Measurements from ENCODE around the gene TREH. TPM values are rescaled to one million over a fixed set of nuclear protein-coding genes. Genes with fewer than 3 reads are reported as not detected.

The TREH gene
- total and polyA plus RNA-seq, 2 of the 8 experiments (the other 6 are each of a cell fraction or from before 2014, with no cell fraction given) = 0.03 TPM; not detected in 1

- no peak overlapping the region for H3K18ac ChIP-seq (ENCODE audit: extremely low read depth, low read length)
- H2BK120ac ChIP-seq (replicated peaks; ENCODE audit: low read depth, low read length) = no peak overlapping the region
- H3K36me3 ChIP-seq (ENCODE audit: control insufficient read depth in 2 of 4, insufficient read depth in 4 of 4, low read length in 3 of 4) = no peaks in the 10 kb centered on the region
- H4K91ac ChIP-seq (replicated peaks; ENCODE audit: insufficient read length, low read length) = no peak overlapping the region
- no peak overlapping the region for H3K4ac ChIP-seq (replicated peaks; ENCODE audit: insufficient read length, low read depth, low read length)
- 0 out of 2 replicates have a peak overlapping the region, but pooled peaks have one; percentile 72 for H2BK15ac ChIP-seq (ENCODE audit: low read length)
- CTCF ChIA-PET (ENCODE audit: partially characterized antibody) = interaction anchor here (0.8 to 4.0 kb wide), 11 partner anchors 7 to 206 kb away, joined by 3 to 23 read pairs (median 5); partner anchors contain the start of gene CXCR5
- no peak for FAIRE-seq
- no peaks in the 10 kb centered on the region for H3K23me2 ChIP-seq (ENCODE audit: low read depth, low read length)
- no peak overlapping the region for H2BK12ac ChIP-seq (ENCODE audit: low read depth, low read length)
- H2AK5ac ChIP-seq (ENCODE audit: low read depth, low read length) = no peak overlapping the region
- H2AFZ ChIP-seq (ENCODE audit: low read length) = no peak overlapping the region
- H2BK5ac ChIP-seq (ENCODE audit: low read depth, low read length) = no peak overlapping the region
- H2BK20ac ChIP-seq (ENCODE audit: low read length) = no peak overlapping the region
- H3K9me3 ChIP-seq (ENCODE audit: insufficient read depth in 2 of 2, low read depth in 1 of 2, low read length in 1 of 2) = peaks cover 9 to 12% of the 10 kb centered on the region in 2 experiments
- no peak overlapping the region for H4K8ac ChIP-seq (ENCODE audit: extremely low read depth, insufficient read depth, low read length)
- no peak overlapping the region for H3K4me2 ChIP-seq (ENCODE audit: insufficient read depth in 1 of 2, low read depth in 2 of 2, low read length in 2 of 2)
- no peaks in the 10 kb centered on the region for H3K79me1 ChIP-seq (ENCODE audit: low read depth, low read length)
- no peak overlapping the region for H3K14ac ChIP-seq (ENCODE audit: insufficient read length)
- DNase-seq (ENCODE audit: low read depth in 1 of 2, low spot score in 2 of 2) = no peak
- H4K5ac ChIP-seq (ENCODE audit: insufficient read length, low read depth, low read length) = no peak overlapping the region
- POLR2A ChIA-PET (ENCODE audit: partially characterized antibody) = interaction anchor here (1.1 kb wide), 1 partner anchor 74 kb away, joined by 3 read pairs; no protein-coding TSS in a partner anchor
- no peak overlapping the region for H3K23ac ChIP-seq (ENCODE audit: insufficient read length)
- no peak overlapping the region for H3K4me3 ChIP-seq (ENCODE audit: extremely low read depth in 1 of 4, insufficient read depth in 2 of 4, low read depth in 3 of 4, low read length in 4 of 4)
- no peaks in the 10 kb centered on the region for H3K79me2 ChIP-seq (ENCODE audit: control insufficient read depth in 1 of 2, insufficient read depth in 2 of 2, low read length in 2 of 2)
- H3K27me3 ChIP-seq (replicated peaks in 1 of 4; ENCODE audit: control insufficient read depth in 3 of 4, extremely low read depth in 1 of 4, insufficient read depth in 3 of 4, low read length in 3 of 4) = no peaks in the 10 kb centered on the region; a peak in 1 of 7 replicates
- H3K56ac ChIP-seq (replicated peaks; ENCODE audit: insufficient read length, low read depth, low read length) = no peak overlapping the region
- H4K20me1 ChIP-seq (replicated peaks in 1 of 2; ENCODE audit: control insufficient read depth in 1 of 2, insufficient read depth in 2 of 2, low read length in 2 of 2) = no peaks in the 10 kb centered on the region
- 98% methylated on average over 6 of the region's 6 CpGs; no CpG with 5 or more reads in 1 of the 2 experiments for WGBS, 2 experiments (ENCODE audit: extremely low coverage in 1 of 2, insufficient coverage in 1 of 2, insufficient read length in 1 of 2, insufficient replicate concordance in 2 of 2, low coverage in 1 of 2, low lambda C conversion rate in 2 of 2, missing lambda C conversion rate in 1 of 2)
- H3K9ac ChIP-seq (replicated peaks in 1 of 4; ENCODE audit: extremely low read depth in 1 of 4, low read depth in 3 of 4, low read length in 3 of 4) = no peak overlapping the region
- H3K4me1 ChIP-seq (replicated peaks in 1 of 4; ENCODE audit: control insufficient read depth in 3 of 4, insufficient read depth in 4 of 4, low read length in 3 of 4) = peaks cover 0 to 3% (median under 1%) of the 10 kb centered on the region in 4 experiments; a peak in 2 of 7 replicates
- TF ChIP-seq JUND (IDR thresholded peaks at IDR 0.05; ENCODE audit: low read length) (no peak), CBX5 (IDR thresholded peaks at IDR 0.05; ENCODE audit: low read depth, low read length) (no peak), KDM4A (IDR thresholded peaks at IDR 0.05; ENCODE audit: low read depth, low read length, severe bottlenecking) (no peak), TEAD4 (IDR thresholded peaks at IDR 0.05; ENCODE audit: low read depth, low read length) (no peak), MAFK (IDR thresholded peaks at IDR 0.05; ENCODE audit: low read depth, low read length) (no peak), CREB1 (IDR thresholded peaks at IDR 0.05) (no peak), RXRA (IDR thresholded peaks at IDR 0.05; ENCODE audit: insufficient read depth, low read depth, low read length) (no peak), RAD21 (IDR thresholded peaks at IDR 0.05 in 1 of 2, conservative IDR thresholded peaks at IDR 0.05 in 1 of 2; ENCODE audit: low read depth in 2 of 2, low read length in 2 of 2) (no peak), BRCA1 (IDR thresholded peaks at IDR 0.05; ENCODE audit: low read depth, low read length) (no peak), SRF (IDR thresholded peaks at IDR 0.05; ENCODE audit: low read depth, low read length) (no peak), CHD2 (IDR thresholded peaks at IDR 0.05; ENCODE audit: low read length) (no peak), CHD1 (IDR thresholded peaks at IDR 0.05; ENCODE audit: low read depth, low read length) (no peak), NRF1 (IDR thresholded peaks at IDR 0.05; ENCODE audit: low read depth, low read length) (no peak)
- no peak overlapping the region for H3K27ac ChIP-seq (ENCODE audit: low read depth, low read length)
Observed at GRCh38 chr11:118677977-118678376, 1.5 kb downstream of the TREH start.
